Prostate gland (tissue), 2 donors: Measurements from ENCODE around the gene KLHL35.

Experiments
- CTCF ChIP-seq, 4 experiments: fragments of 200-600 bp in 2 of 4; fragments of 450-650 bp in 2 of 4; sonication (generic) in 2 of 4; IDR thresholded peaks; 1 replicate in 3 of 4; 2 replicates in 1 of 4; pipeline ENCODE4 v1.5.1; 2016 to 2019; ENCODE audit warnings: antibody characterized with exemption in 4 of 4, mild to moderate bottlenecking in 2 of 4, moderate library complexity in 2 of 4
- POLR2A ChIP-seq: fragments of 450-650 bp; IDR thresholded peaks from one replicate; pipeline ENCODE4 v1.6.1; 2016; ENCODE audit warnings: antibody characterized with exemption, mild to moderate bottlenecking
- POLR2AphosphoS5 ChIP-seq: sonication (generic); formaldehyde crosslinking; IDR thresholded peaks from one replicate; pipeline ENCODE4 v1.6.1; 2017; ENCODE audit warnings: antibody characterized with exemption

- TF ChIP-seq CTCF (IDR thresholded peaks at IDR 0.05) (no peak), POLR2AphosphoS5 (no peak), POLR2A (no peak)
Measured at GRCh38 chr11:75443043-75443442, 10.0 kb upstream of the KLHL35 start.
